ENCODE data around the gene ARRB1. TPM values are rescaled to one million over a fixed set of nuclear protein-coding genes. Genes with fewer than 3 reads are reported as not detected.

The ARRB1 gene
- total and polyA plus RNA-seq, 9 of the 15 experiments (the other 6 are each of a cell fraction or from before 2014, with no cell fraction given): 6.6 to 45.4 (median 28.5) TPM

DNA sequence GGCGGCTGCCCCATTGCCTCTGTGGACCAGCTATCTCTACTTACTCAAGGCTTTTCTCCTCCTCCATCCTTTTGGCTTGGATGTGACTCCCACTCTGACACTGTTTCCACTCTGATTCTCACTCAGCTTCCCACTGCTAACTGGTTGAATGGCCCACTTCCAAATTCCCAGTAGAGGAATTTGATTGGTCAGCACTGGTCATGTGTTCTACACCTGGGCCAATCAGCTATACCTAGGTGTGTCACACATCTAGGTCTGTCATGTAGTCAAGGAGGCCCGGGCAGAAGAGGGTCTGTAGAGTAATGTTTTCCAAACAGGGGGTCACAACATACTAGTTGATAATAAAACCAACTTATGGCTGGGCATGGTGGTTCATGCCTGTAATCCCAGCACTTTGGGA lies 57.6 kb downstream of the ARRB1 start (continued):
- TF ChIP-seq, protein P1, sequence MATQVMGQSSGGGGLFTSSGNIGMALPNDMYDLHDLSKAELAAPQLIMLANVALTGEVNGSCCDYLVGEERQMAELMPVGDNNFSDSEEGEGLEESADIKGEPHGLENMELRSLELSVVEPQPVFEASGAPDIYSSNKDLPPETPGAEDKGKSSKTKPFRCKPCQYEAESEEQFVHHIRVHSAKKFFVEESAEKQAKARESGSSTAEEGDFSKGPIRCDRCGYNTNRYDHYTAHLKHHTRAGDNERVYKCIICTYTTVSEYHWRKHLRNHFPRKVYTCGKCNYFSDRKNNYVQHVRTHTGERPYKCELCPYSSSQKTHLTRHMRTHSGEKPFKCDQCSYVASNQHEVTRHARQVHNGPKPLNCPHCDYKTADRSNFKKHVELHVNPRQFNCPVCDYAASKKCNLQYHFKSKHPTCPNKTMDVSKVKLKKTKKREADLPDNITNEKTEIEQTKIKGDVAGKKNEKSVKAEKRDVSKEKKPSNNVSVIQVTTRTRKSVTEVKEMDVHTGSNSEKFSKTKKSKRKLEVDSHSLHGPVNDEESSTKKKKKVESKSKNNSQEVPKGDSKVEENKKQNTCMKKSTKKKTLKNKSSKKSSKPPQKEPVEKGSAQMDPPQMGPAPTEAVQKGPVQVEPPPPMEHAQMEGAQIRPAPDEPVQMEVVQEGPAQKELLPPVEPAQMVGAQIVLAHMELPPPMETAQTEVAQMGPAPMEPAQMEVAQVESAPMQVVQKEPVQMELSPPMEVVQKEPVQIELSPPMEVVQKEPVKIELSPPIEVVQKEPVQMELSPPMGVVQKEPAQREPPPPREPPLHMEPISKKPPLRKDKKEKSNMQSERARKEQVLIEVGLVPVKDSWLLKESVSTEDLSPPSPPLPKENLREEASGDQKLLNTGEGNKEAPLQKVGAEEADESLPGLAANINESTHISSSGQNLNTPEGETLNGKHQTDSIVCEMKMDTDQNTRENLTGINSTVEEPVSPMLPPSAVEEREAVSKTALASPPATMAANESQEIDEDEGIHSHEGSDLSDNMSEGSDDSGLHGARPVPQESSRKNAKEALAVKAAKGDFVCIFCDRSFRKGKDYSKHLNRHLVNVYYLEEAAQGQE (IDR thresholded peaks at IDR 0.05; ENCODE audit: borderline replicate concordance): peak; percentile 12; the same call in 1 of the 2 replicates
- TF ChIP-seq, protein P1 (CRISPR knock-in tag; IDR thresholded peaks at IDR 0.05; ENCODE audit: low read depth): no peak
- TF ChIP-seq ZEB2 (IDR thresholded peaks at IDR 0.05) (no peak), KAT2B (IDR thresholded peaks at IDR 0.05; ENCODE audit: low read depth, low read length) (no peak), ZNF699 (CRISPR knock-in tag; IDR thresholded peaks at IDR 0.05; ENCODE audit: insufficient replicate concordance) (no peak), ZNF174 (CRISPR knock-in tag; IDR thresholded peaks at IDR 0.05) (no peak), FOS (IDR thresholded peaks at IDR 0.05; ENCODE audit: extremely low read depth, insufficient read length) (no peak), JUND (IDR thresholded peaks at IDR 0.05; ENCODE audit: borderline replicate concordance, low read depth, low read length) (no peak), JUND (tag; IDR thresholded peaks at IDR 0.05; ENCODE audit: borderline replicate concordance, low read depth, low read length) (no peak), MCM5 (IDR thresholded peaks at IDR 0.05; ENCODE audit: low read depth) (no peak), GABPB1 (CRISPR knock-in tag; IDR thresholded peaks at IDR 0.05) (no peak), NCOA2 (IDR thresholded peaks at IDR 0.05; ENCODE audit: partially characterized antibody in 2 of 2) (no peak), PHF20 (IDR thresholded peaks at IDR 0.05; ENCODE audit: partially characterized antibody) (no peak)
- TF ChIP-seq, protein P2, sequence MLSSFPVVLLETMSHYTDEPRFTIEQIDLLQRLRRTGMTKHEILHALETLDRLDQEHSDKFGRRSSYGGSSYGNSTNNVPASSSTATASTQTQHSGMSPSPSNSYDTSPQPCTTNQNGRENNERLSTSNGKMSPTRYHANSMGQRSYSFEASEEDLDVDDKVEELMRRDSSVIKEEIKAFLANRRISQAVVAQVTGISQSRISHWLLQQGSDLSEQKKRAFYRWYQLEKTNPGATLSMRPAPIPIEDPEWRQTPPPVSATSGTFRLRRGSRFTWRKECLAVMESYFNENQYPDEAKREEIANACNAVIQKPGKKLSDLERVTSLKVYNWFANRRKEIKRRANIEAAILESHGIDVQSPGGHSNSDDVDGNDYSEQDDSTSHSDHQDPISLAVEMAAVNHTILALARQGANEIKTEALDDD (IDR thresholded peaks at IDR 0.05): no peak
- TF ChIP-seq, protein P3, sequence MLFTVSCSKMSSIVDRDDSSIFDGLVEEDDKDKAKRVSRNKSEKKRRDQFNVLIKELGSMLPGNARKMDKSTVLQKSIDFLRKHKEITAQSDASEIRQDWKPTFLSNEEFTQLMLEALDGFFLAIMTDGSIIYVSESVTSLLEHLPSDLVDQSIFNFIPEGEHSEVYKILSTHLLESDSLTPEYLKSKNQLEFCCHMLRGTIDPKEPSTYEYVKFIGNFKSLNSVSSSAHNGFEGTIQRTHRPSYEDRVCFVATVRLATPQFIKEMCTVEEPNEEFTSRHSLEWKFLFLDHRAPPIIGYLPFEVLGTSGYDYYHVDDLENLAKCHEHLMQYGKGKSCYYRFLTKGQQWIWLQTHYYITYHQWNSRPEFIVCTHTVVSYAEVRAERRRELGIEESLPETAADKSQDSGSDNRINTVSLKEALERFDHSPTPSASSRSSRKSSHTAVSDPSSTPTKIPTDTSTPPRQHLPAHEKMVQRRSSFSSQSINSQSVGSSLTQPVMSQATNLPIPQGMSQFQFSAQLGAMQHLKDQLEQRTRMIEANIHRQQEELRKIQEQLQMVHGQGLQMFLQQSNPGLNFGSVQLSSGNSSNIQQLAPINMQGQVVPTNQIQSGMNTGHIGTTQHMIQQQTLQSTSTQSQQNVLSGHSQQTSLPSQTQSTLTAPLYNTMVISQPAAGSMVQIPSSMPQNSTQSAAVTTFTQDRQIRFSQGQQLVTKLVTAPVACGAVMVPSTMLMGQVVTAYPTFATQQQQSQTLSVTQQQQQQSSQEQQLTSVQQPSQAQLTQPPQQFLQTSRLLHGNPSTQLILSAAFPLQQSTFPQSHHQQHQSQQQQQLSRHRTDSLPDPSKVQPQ (CRISPR knock-in tag; IDR thresholded peaks at IDR 0.05; ENCODE audit: borderline replicate concordance): no peak
- TF ChIP-seq, protein P4, sequence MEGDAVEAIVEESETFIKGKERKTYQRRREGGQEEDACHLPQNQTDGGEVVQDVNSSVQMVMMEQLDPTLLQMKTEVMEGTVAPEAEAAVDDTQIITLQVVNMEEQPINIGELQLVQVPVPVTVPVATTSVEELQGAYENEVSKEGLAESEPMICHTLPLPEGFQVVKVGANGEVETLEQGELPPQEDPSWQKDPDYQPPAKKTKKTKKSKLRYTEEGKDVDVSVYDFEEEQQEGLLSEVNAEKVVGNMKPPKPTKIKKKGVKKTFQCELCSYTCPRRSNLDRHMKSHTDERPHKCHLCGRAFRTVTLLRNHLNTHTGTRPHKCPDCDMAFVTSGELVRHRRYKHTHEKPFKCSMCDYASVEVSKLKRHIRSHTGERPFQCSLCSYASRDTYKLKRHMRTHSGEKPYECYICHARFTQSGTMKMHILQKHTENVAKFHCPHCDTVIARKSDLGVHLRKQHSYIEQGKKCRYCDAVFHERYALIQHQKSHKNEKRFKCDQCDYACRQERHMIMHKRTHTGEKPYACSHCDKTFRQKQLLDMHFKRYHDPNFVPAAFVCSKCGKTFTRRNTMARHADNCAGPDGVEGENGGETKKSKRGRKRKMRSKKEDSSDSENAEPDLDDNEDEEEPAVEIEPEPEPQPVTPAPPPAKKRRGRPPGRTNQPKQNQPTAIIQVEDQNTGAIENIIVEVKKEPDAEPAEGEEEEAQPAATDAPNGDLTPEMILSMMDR (IDR thresholded peaks at IDR 0.05 in 2 of 3, conservative IDR thresholded peaks at IDR 0.05 in 1 of 3; ENCODE audit: insufficient read depth in 2 of 3, low read depth in 1 of 3, low read length in 3 of 3): no peak
